HG03565 (cell line): ENCODE data around the gene CHAMP1.

ENCODE experiments used
- ATAC-seq: cut with Tn5 transposase; IDR thresholded peaks from one replicate; pipeline ENCODE4 v1.9.1; 2021; ENCODE audit warnings: mild to moderate bottlenecking, moderate library complexity; ENCODE audit not compliant: unreplicated experiment

Gene CHAMP1

GRCh38 chr13:114296902-114297301, 17.4 kb upstream of the CHAMP1 start:
- no peak for ATAC-seq

- no peak for ATAC-seq
Observed at GRCh38 chr13:114298866-114299265, 15.4 kb upstream of the CHAMP1 start.

GRCh38 chr13:114299604-114300305, 14.5 kb upstream of the CHAMP1 start:
- no peak for ATAC-seq

GRCh38 chr13:114303700-114304327, 10.5 kb upstream of the CHAMP1 start:
- ATAC-seq = no peak

- no peak for ATAC-seq
Observed at GRCh38 chr13:114304346-114305034, 9.8 kb upstream of the CHAMP1 start.

GRCh38 chr13:114309086-114309485, 5.2 kb upstream of the CHAMP1 start:
- ATAC-seq = no peak

- no peak for ATAC-seq
Observed at GRCh38 chr13:114309806-114310410, 4.4 kb upstream of the CHAMP1 start.

- ATAC-seq = no peak
Observed at GRCh38 chr13:114310956-114311355, 3.3 kb upstream of the CHAMP1 start.

- no peak for ATAC-seq
Observed at GRCh38 chr13:114311387-114311786, 2.9 kb upstream of the CHAMP1 start.

- ATAC-seq = no peak
Observed at GRCh38 chr13:114311908-114312307, 2.4 kb upstream of the CHAMP1 start.

GRCh38 chr13:114313061-114313860, 1.0 kb upstream of the CHAMP1 start:
- ATAC-seq = peak; percentile 35

GRCh38 chr13:114315074-114315785, 927 bp downstream of the CHAMP1 start:
- ATAC-seq = no peak

GRCh38 chr13:114318624-114319023, 4.3 kb downstream of the CHAMP1 start:
- no peak for ATAC-seq

GRCh38 chr13:114319441-114319913, 5.2 kb downstream of the CHAMP1 start:
- no peak for ATAC-seq

GRCh38 chr13:114320065-114320464, 5.8 kb downstream of the CHAMP1 start:
- no peak for ATAC-seq

- no peak for ATAC-seq
Observed at GRCh38 chr13:114321256-114321655, 7.0 kb downstream of the CHAMP1 start.

- no peak for ATAC-seq
Observed at GRCh38 chr13:114323349-114323748, 9.0 kb downstream of the CHAMP1 start.

GRCh38 chr13:114324334-114324733, 10.0 kb downstream of the CHAMP1 start:
- ATAC-seq = no peak

GRCh38 chr13:114325729-114326128, 11.4 kb downstream of the CHAMP1 start:
- ATAC-seq = no peak

GRCh38 chr13:114328034-114328433, 13.7 kb downstream of the CHAMP1 start:
- no peak for ATAC-seq
